Measurements from ENCODE around the gene IFITM10. TPM values are rescaled to one million over a fixed set of nuclear protein-coding genes. Genes with fewer than 3 reads are reported as not detected.
A peak's percentile ranks its signal among the peaks of the same experiment; 100 is the strongest.

IFITM10 gene
- total and polyA plus RNA-seq, 9 of the 15 experiments (the other 6 are each of a cell fraction or from before 2014, with no cell fraction given): 0.08 to 0.13 (median 0.09) TPM; not detected in 6

DNA sequence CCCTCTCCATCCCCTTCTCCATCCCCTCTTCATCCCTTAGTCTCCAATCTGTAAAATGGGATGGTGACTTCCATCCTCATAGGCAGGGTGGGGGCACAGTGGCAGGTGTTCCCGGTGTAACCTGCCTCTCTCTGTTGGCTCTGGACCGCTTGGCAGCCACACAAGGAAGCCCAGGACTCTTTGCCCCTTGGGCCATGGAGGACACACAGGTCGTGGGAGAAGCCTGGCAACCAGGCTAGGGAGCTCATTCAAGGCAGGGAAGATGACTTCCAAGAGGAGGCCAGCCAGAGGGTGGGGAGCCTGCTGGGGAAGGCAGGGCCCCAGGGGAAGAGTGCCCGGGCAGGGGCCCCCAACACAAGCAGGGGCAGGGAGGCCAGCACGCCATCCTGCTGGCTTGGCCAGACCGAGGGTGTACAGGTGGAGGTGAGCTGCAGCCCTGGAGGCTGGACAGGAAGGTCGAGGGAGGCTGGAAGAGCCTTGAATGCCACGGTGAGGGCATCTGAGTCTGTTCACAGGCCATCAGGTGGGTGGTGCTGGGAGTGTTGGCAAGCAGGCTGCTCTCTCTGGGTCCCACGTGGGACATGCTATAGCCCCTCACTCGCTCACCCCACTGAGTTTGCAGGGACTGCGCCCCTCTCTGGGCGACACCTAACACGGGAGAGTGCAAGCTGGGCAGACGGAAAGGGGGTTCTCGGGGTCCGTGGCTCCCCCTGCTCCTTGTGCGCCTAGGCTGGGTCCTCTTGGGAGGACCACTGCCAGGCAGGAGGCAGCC lies 28.8 kb upstream of the IFITM10 start:
- no peaks in the 10 kb centered on the region for H3K36me3 ChIP-seq (ENCODE audit: control insufficient read depth, insufficient read depth, low read length)
- intact Hi-C loops (cut with micrococcal nuclease) (no loop called here), in situ Hi-C loops (cut with MboI) (no loop called here)
- no peaks in the 10 kb centered on the region for H3K9me3 ChIP-seq (replicated peaks; ENCODE audit: control insufficient read depth, insufficient read depth, low read depth, low read length)
- H3K27ac ChIP-seq (ENCODE audit: extremely low read depth, low read depth, low read length): no peak overlapping the region
- peaks cover 4% of the 10 kb centered on the region; the same call in 1 of the 2 replicates for H4K20me1 ChIP-seq (replicated peaks; ENCODE audit: control insufficient read depth, insufficient read depth, low read length)
- H3K9me1 ChIP-seq (ENCODE audit: control insufficient read depth, insufficient read depth, low read length): no peaks in the 10 kb centered on the region
- no peak for FAIRE-seq
- H2AFZ ChIP-seq (ENCODE audit: low read depth, low read length): no peak overlapping the region
- H3K27me3 ChIP-seq (ENCODE audit: control insufficient read depth in 2 of 2, insufficient read depth in 2 of 2, low read length in 2 of 2): peaks cover 19 to 52% of the 10 kb centered on the region in 2 experiments; a peak in 4 of 5 replicates
- POLR2A ChIA-PET: no interaction called here
- H3K9ac ChIP-seq (ENCODE audit: insufficient read depth in 1 of 2, low read depth in 2 of 2, low read length in 2 of 2): peak overlapping the region in 1 of 2 experiments; percentile 26; a peak in 1 of 4 replicates
- no peak for ATAC-seq
- 3% methylated on average over 15 of the region's 17 CpGs for WGBS (ENCODE audit: insufficient coverage, low coverage, missing lambda C conversion rate)
- DNase-seq (ENCODE audit: extremely low read depth in 1 of 4, low spot score in 3 of 4): no peak
- peaks cover 8 to 61% of the 10 kb centered on the region in 2 experiments for H3K4me1 ChIP-seq (replicated peaks in 1 of 2; ENCODE audit: control insufficient read depth in 2 of 2, insufficient read depth in 2 of 2, low read length in 2 of 2)
- 0 out of 2 replicates have a peak, but pooled peaks have one; percentile 22 for TF ChIP-seq ZNF263 (CRISPR knock-in tag; IDR thresholded peaks at IDR 0.05; ENCODE audit: borderline replicate concordance)
- no peak for TF ChIP-seq LCOR (CRISPR knock-in tag; IDR thresholded peaks at IDR 0.05)
- H3K4me2 ChIP-seq (ENCODE audit: insufficient read depth, low read length): no peak overlapping the region
- no peak overlapping the region for H3K4me3 ChIP-seq
- no TSS peak for BruUV-seq (replicated peaks)
- H3K79me2 ChIP-seq (ENCODE audit: control insufficient read depth, insufficient read depth, low read length): no peaks in the 10 kb centered on the region
- CTCF ChIA-PET (ENCODE audit: low intra/inter-chr PET ratio): no interaction called here

DNA sequence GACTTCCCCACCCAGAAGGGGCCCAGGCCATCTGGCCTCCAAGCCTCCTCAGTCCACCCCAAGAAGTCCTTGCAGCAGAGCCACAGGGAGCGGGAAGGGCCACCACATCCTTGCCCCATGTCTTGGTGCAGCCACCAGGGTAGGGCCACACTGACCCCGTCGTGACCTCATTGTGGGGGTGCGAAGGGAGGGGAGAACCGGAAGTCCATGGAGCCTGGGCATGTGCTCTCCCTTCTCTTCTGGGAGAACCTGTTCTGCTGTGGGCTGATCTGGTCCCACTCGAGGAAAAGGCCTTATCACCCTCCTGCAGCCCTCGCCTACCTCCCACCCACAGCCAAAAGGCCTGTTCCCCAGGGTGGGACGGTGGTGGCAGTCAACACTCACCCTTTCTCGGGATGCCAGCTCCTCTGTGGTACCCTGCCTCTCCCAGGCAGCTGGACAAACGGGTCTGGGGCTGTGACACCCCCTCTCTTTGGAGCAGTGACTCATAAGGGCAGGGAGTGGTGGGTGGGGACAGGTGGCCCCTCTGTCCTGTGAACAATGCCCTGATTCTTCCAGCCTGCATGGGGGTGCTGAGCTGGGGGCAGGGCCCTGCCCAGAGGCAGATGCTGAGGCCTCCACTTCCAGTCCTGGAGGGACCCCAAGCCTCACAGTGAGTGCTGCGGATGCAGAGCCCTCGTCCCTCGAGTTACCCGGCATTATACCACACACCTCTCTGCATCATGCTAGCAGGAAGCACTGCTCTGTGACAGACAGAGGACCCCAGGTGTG lies 27.9 kb upstream of the IFITM10 start:
- FAIRE-seq (no peak), ATAC-seq (peak; percentile 17; the same call in 2 of the 3 replicates)
- POLR2A ChIA-PET: no interaction called here
- no peak for TF ChIP-seq FOXM1 (IDR thresholded peaks at IDR 0.05; ENCODE audit: low read depth)
- no peak for TF ChIP-seq FOXM1 (CRISPR knock-in tag; IDR thresholded peaks at IDR 0.05; ENCODE audit: low read depth)
- no peak for TF ChIP-seq ZNF274 (IDR thresholded peaks at IDR 0.05; ENCODE audit: borderline replicate concordance, low read depth, low read length)
- TF ChIP-seq, protein P1, sequence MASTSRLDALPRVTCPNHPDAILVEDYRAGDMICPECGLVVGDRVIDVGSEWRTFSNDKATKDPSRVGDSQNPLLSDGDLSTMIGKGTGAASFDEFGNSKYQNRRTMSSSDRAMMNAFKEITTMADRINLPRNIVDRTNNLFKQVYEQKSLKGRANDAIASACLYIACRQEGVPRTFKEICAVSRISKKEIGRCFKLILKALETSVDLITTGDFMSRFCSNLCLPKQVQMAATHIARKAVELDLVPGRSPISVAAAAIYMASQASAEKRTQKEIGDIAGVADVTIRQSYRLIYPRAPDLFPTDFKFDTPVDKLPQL (IDR thresholded peaks at IDR 0.05; ENCODE audit: extremely low read depth, insufficient read length): no peak
- TF ChIP-seq, protein P2, sequence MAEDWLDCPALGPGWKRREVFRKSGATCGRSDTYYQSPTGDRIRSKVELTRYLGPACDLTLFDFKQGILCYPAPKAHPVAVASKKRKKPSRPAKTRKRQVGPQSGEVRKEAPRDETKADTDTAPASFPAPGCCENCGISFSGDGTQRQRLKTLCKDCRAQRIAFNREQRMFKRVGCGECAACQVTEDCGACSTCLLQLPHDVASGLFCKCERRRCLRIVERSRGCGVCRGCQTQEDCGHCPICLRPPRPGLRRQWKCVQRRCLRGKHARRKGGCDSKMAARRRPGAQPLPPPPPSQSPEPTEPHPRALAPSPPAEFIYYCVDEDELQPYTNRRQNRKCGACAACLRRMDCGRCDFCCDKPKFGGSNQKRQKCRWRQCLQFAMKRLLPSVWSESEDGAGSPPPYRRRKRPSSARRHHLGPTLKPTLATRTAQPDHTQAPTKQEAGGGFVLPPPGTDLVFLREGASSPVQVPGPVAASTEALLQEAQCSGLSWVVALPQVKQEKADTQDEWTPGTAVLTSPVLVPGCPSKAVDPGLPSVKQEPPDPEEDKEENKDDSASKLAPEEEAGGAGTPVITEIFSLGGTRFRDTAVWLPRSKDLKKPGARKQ (CRISPR knock-in tag; IDR thresholded peaks at IDR 0.05): no peak
- TF ChIP-seq ZNF586 (CRISPR knock-in tag; conservative IDR thresholded peaks at IDR 0.05): no peak
- TF ChIP-seq ZNF561 (CRISPR knock-in tag; conservative IDR thresholded peaks at IDR 0.05): no peak
- no peak for TF ChIP-seq ZFPM2 (CRISPR knock-in tag; IDR thresholded peaks at IDR 0.05)
- no peak; the same call in 1 of the 2 replicates for TF ChIP-seq CBFA2T3 (IDR thresholded peaks at IDR 0.05)

More for the DNA sequence above, 27.9 kb upstream of the IFITM10 start:
- in situ Hi-C loops (cut with MboI) (no loop called here), intact Hi-C loops (cut with micrococcal nuclease) (no loop called here)
- Histone ChIP-seq H3K4me3 (no peak overlapping the region), H3K79me2 (ENCODE audit: control insufficient read depth, insufficient read depth, low read length) (no peaks in the 10 kb centered on the region), H2AFZ (ENCODE audit: low read depth, low read length) (peak overlapping the region; percentile 29), H3K4me2 (ENCODE audit: insufficient read depth, low read length) (no peak overlapping the region), H3K27ac (ENCODE audit: extremely low read depth, low read depth, low read length) (no peak overlapping the region), H3K4me1 (replicated peaks in 1 of 2; ENCODE audit: control insufficient read depth in 2 of 2, insufficient read depth in 2 of 2, low read length in 2 of 2) (peaks cover 10 to 62% of the 10 kb centered on the region in 2 experiments), H3K36me3 (ENCODE audit: control insufficient read depth, insufficient read depth, low read length) (no peaks in the 10 kb centered on the region), H3K9me3 (replicated peaks; ENCODE audit: control insufficient read depth, insufficient read depth, low read depth, low read length) (no peaks in the 10 kb centered on the region), H3K27me3 (ENCODE audit: control insufficient read depth in 2 of 2, insufficient read depth in 2 of 2, low read length in 2 of 2) (peaks cover 14 to 44% of the 10 kb centered on the region in 2 experiments; a peak in 4 of 5 replicates), H3K9ac (ENCODE audit: insufficient read depth in 1 of 2, low read depth in 2 of 2, low read length in 2 of 2) (0 out of 4 replicates have a peak overlapping the region, but pooled peaks of 1 of the 2 experiments have one; percentile 50), H4K20me1 (replicated peaks; ENCODE audit: control insufficient read depth, insufficient read depth, low read length) (peaks cover 4% of the 10 kb centered on the region; the same call in 1 of the 2 replicates), H3K9me1 (ENCODE audit: control insufficient read depth, insufficient read depth, low read length) (no peaks in the 10 kb centered on the region)
- 31% methylated on average over 12 of the region's 14 CpGs for WGBS (ENCODE audit: insufficient coverage, low coverage, missing lambda C conversion rate)
- CTCF ChIA-PET (ENCODE audit: low intra/inter-chr PET ratio): no interaction called here
- no TSS peak for BruUV-seq (replicated peaks)
- DNase-seq (ENCODE audit: extremely low read depth in 1 of 4, low spot score in 3 of 4): peak in 3 of 4 experiments; percentile 33 to 58 (median 52)

Data from K562 (cell line).